IPS-20b (cell line): Measurements from ENCODE around the gene NDUFS3.
"Not testable (repeated sequence)": the region's sequence is repeated elsewhere in the genome, so short reads cannot be mapped to it uniquely, and the experiment has no call there.

Experiments used
- H3K27ac ChIP-seq: one replicate; pipeline ENCODE4 v1.5.1; 2013; ENCODE audit warnings: low read length
- H3K27me3 ChIP-seq: 2 replicates; pipeline ENCODE4 v1.6.1; 2013; ENCODE audit warnings: mild to moderate bottlenecking, low read length, inconsistent platforms; ENCODE audit not compliant: insufficient read depth
- H3K36me3 ChIP-seq: 2 replicates; pipeline ENCODE4 v1.6.1; 2013; ENCODE audit warnings: low read depth, mild to moderate bottlenecking, inconsistent platforms, low read length, moderate library complexity; ENCODE audit not compliant: insufficient read depth
- H3K4me1 ChIP-seq: 2 replicates; pipeline ENCODE4 v1.6.1; 2013; ENCODE audit warnings: mild to moderate bottlenecking, control low read depth, inconsistent platforms, low read length, moderate library complexity; ENCODE audit not compliant: insufficient read depth
- H3K4me3 ChIP-seq: 2 replicates; pipeline ENCODE4 v1.5.1; 2013; ENCODE audit warnings: mild to moderate bottlenecking, low read length, inconsistent platforms
- H3K9ac ChIP-seq: 2 replicates; pipeline ENCODE4 v1.6.1; 2013; ENCODE audit warnings: low read depth, mild to moderate bottlenecking, inconsistent platforms, low read length, moderate library complexity
- H3K9me3 ChIP-seq: 2 replicates; pipeline ENCODE4 v1.6.1; 2013; ENCODE audit warnings: mild to moderate bottlenecking, low read depth, low read length, inconsistent platforms; ENCODE audit not compliant: insufficient read depth

Gene NDUFS3

GRCh38 chr11:47564366-47564765, 14.5 kb upstream of the NDUFS3 start:
- H3K27ac ChIP-seq, H3K27me3 ChIP-seq, H3K36me3 ChIP-seq, H3K9ac ChIP-seq, H3K9me3 ChIP-seq, H3K4me1 ChIP-seq, H3K4me3 ChIP-seq: not testable (repeated sequence)

- Histone ChIP-seq H3K36me3 (peaks cover 7% of the 10 kb centered on the region), H3K4me3 (peak overlapping the region; percentile 95), H3K4me1 (no peaks in the 10 kb centered on the region; the same call in 1 of the 2 replicates), H3K9ac (peak overlapping the region; percentile 97), H3K27ac (no peak overlapping the region), H3K9me3 (no peaks in the 10 kb centered on the region), H3K27me3 (peaks cover 3% of the 10 kb centered on the region; the same call in 1 of the 2 replicates)
These were observed 13.9 kb upstream of the NDUFS3 start for GRCh38 chr11:47564933-47565339.

GRCh38 chr11:47565340-47566148, 13.3 kb upstream of the NDUFS3 start, which contains the start of gene PTPMT1:
Gene PTPMT1 (plus strand): TSS chr11:47565599. CDS start chr11:47565623, 24 bp downstream.
- peaks cover 13% of the 10 kb centered on the region for H3K36me3 ChIP-seq
- H3K27me3 ChIP-seq, result peaks cover 3% of the 10 kb centered on the region; the same call in 1 of the 2 replicates
- H3K9ac ChIP-seq, result peak within 1 kb of the TSS; percentile 97
- H3K27ac ChIP-seq, result peak within 1 kb of the TSS; percentile 71
- no peaks in the 10 kb centered on the region; the same call in 1 of the 2 replicates for H3K4me1 ChIP-seq
- H3K4me3 ChIP-seq, result peak within 1 kb of the TSS; percentile 95
- H3K9me3 ChIP-seq, result no peaks in the 10 kb centered on the region

GRCh38 chr11:47566149-47566698, 12.7 kb upstream of the NDUFS3 start:
- Histone ChIP-seq H3K9me3 (no peaks in the 10 kb centered on the region), H3K4me3 (peak overlapping the region; percentile 95), H3K27me3 (peaks cover 3% of the 10 kb centered on the region; the same call in 1 of the 2 replicates), H3K36me3 (peaks cover 20% of the 10 kb centered on the region), H3K4me1 (no peaks in the 10 kb centered on the region; the same call in 1 of the 2 replicates), H3K9ac (peak overlapping the region; percentile 97), H3K27ac (peak overlapping the region; percentile 71)

- H3K4me1 ChIP-seq, result no peaks in the 10 kb centered on the region; the same call in 1 of the 2 replicates
- peaks cover 3% of the 10 kb centered on the region; the same call in 1 of the 2 replicates for H3K27me3 ChIP-seq
- no peak overlapping the region for H3K4me3 ChIP-seq
- H3K9me3 ChIP-seq, result no peaks in the 10 kb centered on the region
- no peak overlapping the region for H3K27ac ChIP-seq
- no peak overlapping the region for H3K9ac ChIP-seq
- H3K36me3 ChIP-seq, result peaks cover 54% of the 10 kb centered on the region
These were observed 9.2 kb upstream of the NDUFS3 start for GRCh38 chr11:47569646-47570045.

GRCh38 chr11:47570651-47571356, 8.1 kb upstream of the NDUFS3 start:
- H3K27me3 ChIP-seq, result peaks cover 2% of the 10 kb centered on the region; the same call in 1 of the 2 replicates
- H3K9ac ChIP-seq, result no peak overlapping the region
- no peaks in the 10 kb centered on the region; the same call in 1 of the 2 replicates for H3K4me1 ChIP-seq
- no peak overlapping the region for H3K27ac ChIP-seq
- no peak overlapping the region for H3K4me3 ChIP-seq
- H3K9me3 ChIP-seq, result no peaks in the 10 kb centered on the region
- H3K36me3 ChIP-seq, result peaks cover 62% of the 10 kb centered on the region

- H3K9me3 ChIP-seq, result no peaks in the 10 kb centered on the region
- H3K36me3 ChIP-seq, result peaks cover 64% of the 10 kb centered on the region
- H3K27ac ChIP-seq, result no peak overlapping the region
- no peak overlapping the region for H3K9ac ChIP-seq
- no peaks in the 10 kb centered on the region for H3K27me3 ChIP-seq
- no peaks in the 10 kb centered on the region; the same call in 1 of the 2 replicates for H3K4me1 ChIP-seq
- no peak overlapping the region for H3K4me3 ChIP-seq
These were observed 7.5 kb upstream of the NDUFS3 start for GRCh38 chr11:47571357-47571729.

GRCh38 chr11:47571895-47572294, 7.0 kb upstream of the NDUFS3 start:
- H3K36me3 ChIP-seq, result peaks cover 68% of the 10 kb centered on the region
- H3K4me1 ChIP-seq, result no peaks in the 10 kb centered on the region; the same call in 1 of the 2 replicates
- no peaks in the 10 kb centered on the region for H3K27me3 ChIP-seq
- H3K9ac ChIP-seq, result no peak overlapping the region
- no peak overlapping the region for H3K4me3 ChIP-seq
- no peaks in the 10 kb centered on the region for H3K9me3 ChIP-seq
- no peak overlapping the region for H3K27ac ChIP-seq

- Histone ChIP-seq H3K4me1 (peaks cover under 1% of the 10 kb centered on the region; the same call in 1 of the 2 replicates), H3K4me3 (no peak overlapping the region), H3K27ac (no peak overlapping the region), H3K27me3 (no peaks in the 10 kb centered on the region), H3K9ac (no peak overlapping the region), H3K9me3 (no peaks in the 10 kb centered on the region), H3K36me3 (peaks cover 71% of the 10 kb centered on the region)
These were observed 6.1 kb upstream of the NDUFS3 start for GRCh38 chr11:47572715-47573255.

- Histone ChIP-seq H3K27me3 (no peaks in the 10 kb centered on the region), H3K9me3 (no peaks in the 10 kb centered on the region), H3K36me3 (peaks cover 71% of the 10 kb centered on the region), H3K4me1 (peaks cover 4% of the 10 kb centered on the region; the same call in 1 of the 2 replicates), H3K27ac (no peak overlapping the region), H3K4me3 (no peak overlapping the region), H3K9ac (no peak overlapping the region)
These were observed 5.6 kb upstream of the NDUFS3 start for GRCh38 chr11:47573321-47573720.

GRCh38 chr11:47577460-47578041, 1.3 kb upstream of the NDUFS3 start:
- Histone ChIP-seq H3K9me3 (no peaks in the 10 kb centered on the region), H3K27me3 (no peaks in the 10 kb centered on the region), H3K36me3 (peaks cover 61% of the 10 kb centered on the region), H3K9ac (peak overlapping the region; percentile 98; the same call in 1 of the 2 replicates), H3K4me1 (peaks cover 7% of the 10 kb centered on the region; the same call in 1 of the 2 replicates), H3K4me3 (peak overlapping the region; percentile 98), H3K27ac (no peak overlapping the region)
